Stimulated activated CD4-positive, alpha-beta T cell treated with anti-CD3 and anti-CD28 coated beads, Interleukin-12 subunit alpha, Interleukin-12 subunit beta, amount 100 ng/mL, for 4 hours (primary cell): Measurements from ENCODE around the gene NDUFB5.

Experiments used
- DNase-seq: peaks from one replicate; pipeline ENCODE4 v3.0.0-alpha.2; 2020

Gene NDUFB5

DNA sequence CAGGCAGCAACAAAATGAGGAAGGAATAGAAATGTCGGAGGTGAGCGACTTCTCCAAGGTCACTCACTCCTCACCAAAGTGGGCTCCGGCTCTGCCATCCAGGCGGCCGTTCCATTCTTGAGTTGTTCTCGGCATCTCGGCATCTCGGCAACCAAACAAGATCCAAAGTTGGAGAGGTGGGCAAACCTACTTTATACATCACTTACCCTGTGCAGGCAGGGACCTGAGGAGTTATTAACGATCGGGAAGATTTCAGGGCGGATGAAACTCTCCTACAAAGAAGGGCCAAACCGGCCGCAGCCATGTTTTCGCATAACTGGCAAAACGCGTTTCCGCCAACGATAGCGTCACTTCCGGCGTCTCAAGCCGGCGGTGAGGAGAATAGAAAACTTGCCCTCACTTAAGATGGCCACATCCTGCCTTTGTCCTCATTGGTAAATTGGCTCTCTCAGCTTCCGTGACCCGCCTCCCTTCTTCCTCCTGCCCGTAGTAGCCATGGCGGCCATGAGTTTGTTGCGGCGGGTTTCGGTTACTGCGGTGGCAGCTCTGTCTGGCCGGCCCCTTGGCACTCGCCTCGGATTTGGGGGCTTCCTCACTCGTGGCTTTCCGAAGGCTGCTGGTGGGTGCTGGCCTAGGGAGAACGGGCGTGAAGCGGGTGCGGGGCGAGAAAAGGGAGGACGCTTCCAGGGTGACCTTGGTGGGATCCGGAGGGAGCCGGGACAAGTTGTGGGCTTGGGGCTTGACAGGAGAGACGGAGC lies at the start of gene NDUFB5, which contains the start of gene MRPL47:
Gene NDUFB5, plus strand, starts transcription at position 474 of the 758 bp plus-strand sequence. Its CDS starts 22 bp downstream, at position 496.
Gene MRPL47, minus strand, starts transcription at position 318 of the 758 bp plus-strand sequence. Its CDS starts 14 bp downstream, at position 304.
- DNase-seq = peak; percentile 84

DNA sequence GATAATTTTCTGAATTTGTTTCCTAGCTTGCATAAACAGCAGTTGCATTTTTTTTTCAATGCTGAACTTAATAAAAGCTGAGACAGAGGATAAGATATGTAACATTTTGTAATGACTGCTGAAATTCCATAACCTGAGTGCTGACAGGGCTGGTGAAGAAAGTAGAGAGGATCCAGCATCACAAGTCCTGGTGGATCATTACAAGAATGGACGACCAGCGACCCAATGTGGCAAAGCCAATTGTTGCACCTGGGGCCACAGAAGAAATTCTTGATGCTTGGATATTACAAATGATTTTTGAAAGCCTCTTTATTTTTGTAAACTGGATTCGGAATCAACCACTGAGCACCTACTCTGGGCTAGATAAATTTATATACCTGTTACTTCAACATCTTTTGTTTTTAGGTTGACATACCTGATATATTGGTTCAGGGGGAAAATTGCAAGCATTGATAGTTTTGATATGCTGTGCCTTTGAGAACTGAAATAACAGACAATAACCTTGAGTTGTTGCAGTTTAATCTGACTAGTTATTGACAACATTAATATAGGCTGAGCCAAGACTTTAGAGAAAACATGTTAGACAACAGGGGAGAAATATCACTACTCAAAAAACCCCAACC lies 45.7 kb upstream of the NDUFB5 start:
- peak; percentile 18 for DNase-seq

DNA sequence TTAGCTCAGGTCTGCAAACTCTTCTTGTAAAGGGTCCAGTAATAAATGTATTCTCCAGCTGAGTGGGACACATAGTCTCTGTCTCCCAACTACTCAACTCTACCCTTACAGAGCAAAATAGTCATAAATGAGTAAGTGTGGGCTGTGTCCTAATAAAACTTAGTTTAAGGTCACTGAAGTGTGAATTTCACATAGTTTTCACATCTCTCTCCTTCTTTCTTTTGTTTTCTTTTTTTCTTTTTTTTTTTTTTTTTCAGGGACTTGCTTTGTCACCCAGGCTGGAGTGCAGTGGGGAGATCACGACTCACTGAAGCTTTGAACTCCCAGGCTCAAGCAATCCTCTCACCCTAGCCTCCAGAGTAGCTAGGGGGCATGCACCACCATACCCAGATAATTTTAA lies 43.8 kb upstream of the NDUFB5 start:
- DNase-seq = no peak

DNA sequence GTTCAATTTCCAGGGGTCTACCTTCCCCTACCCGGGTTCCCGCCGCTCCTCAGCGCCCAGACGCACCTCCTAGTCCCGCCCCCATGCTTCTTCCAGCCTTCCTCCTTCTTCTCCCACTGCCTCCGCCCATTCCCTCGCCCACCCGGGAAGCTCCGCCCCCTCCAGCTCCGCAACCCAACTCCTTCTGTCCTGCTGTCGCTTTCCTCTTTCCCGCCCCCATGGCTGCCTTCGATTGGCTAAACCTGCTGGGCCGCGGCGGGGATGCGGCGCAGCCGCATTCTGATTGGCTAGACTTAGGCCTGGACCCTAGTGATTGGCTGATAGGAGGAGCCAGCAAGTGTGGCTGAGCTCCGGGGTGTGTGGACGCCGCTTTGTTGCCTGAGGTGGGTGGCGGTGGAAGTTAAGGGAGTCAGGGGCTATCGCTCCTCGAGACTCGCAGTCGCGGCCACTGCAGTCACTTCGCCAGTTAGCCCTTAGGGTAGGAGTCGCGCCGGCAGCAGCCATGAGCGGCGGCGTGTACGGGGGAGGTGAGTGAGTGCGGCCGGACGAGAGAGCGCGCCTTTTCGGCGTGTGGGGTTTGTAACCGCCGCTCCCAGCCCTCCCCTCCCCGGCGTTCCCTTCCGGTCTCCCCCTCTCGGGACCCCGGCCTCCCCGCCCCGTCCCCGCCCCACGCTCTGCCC lies 41.9 kb upstream of the NDUFB5 start, which contains the start of gene ACTL6A:
Gene ACTL6A, plus strand, starts transcription at position 336 of the 680 bp plus-strand sequence. Its CDS starts 167 bp downstream, at position 503.
- DNase-seq = peak; percentile 99

DNA sequence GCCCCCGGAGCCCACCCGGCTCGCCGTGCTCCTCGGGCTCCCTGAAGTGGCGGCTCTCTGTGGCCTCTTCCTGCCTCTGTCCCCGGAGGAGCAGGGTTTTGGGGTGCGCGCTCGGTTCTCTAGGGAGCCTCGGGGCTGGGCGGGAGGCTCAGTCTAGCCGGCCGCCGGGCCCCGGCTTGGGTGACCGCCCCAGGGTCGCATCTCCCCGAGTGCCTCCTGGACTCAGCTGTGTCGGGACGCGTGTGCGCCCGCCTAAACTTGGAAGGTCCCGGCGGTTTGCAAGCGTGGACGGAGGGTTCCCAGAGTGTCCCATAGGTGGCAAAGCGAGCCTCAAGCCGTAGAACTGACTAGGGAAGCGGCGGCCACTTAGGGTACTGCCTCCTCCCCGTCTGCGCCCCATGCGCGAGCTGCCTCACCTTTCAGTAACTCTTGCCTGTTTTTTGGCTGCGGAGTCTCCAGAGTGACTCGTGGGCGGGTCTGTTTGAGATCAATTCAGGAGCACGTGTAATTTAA lies 41.3 kb upstream of the NDUFB5 start:
- peak; percentile 54 for DNase-seq

DNA sequence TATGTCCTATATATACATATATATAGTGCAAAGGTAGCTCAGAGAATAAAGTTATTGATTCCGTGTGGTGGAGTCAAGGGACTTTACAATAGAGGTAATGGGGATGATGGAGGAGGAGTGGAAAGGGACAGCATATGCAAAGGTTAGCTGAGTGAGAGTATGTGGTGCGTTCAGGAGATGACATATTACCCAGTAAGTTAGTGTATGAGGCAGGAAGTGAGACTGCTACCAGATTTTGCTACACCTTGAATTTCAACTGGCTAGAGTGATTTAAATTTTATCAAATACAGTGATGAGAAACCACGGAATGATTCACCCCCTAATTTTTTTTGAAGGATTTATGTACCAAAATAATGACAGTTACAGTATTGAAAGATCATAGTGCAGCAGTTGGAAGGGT lies 39.1 kb upstream of the NDUFB5 start:
- no peak for DNase-seq

DNA sequence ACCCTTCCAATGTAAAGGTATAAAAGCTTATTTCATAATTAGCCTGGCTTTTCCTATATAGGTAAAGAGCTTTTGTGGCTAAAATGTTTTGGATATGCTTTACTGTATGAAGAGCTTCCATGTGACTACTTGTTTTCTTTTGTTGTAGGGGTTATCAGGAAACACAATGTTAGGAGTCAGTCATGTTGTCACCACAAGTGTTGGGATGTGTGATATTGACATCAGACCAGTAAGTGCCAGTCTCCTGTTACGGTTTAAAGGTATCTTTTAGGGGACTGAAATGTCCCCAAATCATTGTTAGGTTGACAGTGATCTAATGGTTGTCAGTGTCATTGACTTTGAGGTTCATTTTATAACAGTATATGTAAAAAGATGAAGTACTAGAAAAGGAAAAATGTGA lies 23.6 kb upstream of the NDUFB5 start:
- DNase-seq = no peak

DNA sequence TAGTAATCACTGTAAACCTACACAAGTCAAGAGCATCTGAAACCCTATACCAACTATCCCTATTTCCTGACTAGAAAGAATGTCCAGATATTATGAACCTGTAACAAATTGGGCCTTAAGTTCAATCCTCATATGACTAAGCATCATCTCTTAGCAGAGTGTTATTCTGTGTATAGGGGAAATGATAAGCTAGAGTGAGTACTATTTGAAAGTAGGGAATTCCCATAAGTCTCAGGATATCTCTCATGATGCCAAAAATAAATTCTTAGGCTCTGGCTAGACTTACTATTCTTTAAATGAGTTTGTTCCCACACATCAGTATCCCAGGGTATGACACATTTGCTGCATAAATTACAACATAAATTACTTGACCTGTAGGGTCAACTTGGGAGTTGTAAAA lies 15.5 kb upstream of the NDUFB5 start:
- DNase-seq = no peak

DNA sequence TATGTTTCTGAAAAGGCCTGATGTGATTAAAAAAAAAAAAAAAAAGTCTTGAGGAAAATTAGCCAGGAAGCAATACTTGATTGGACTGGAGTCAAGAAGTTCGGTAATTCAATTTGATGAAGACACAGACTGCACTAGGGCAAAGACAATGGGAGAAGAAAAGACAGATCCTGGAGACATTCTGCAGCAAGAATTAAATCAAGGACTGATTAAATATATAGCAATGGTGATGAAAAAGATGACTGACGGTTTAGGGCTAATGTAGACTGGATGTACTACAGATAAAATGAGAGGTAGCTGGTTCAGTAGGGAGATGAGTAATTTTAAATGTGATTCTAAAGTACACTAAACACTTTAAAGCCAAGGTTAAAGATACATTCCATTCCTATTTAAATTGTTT lies 13.9 kb upstream of the NDUFB5 start:
- no peak for DNase-seq

DNA sequence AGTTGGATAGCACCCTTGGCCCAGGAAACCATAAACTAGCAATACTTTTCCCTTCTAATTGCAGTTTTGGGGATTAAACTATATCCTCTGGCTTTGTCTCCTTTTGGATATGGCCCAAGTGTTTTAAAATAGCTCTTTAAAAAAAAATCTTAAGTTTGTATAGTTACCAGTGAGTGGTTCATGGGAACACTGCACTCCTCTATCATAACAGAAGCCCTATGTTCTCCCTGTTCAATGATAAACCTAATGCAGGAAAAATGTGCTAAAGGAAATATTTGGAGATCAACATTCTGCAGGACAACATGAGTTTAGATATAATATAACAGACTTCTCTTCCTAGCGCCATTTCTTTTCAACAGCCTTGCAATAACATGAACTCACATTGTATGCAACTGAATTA lies 13.3 kb upstream of the NDUFB5 start:
- DNase-seq = no peak

DNA sequence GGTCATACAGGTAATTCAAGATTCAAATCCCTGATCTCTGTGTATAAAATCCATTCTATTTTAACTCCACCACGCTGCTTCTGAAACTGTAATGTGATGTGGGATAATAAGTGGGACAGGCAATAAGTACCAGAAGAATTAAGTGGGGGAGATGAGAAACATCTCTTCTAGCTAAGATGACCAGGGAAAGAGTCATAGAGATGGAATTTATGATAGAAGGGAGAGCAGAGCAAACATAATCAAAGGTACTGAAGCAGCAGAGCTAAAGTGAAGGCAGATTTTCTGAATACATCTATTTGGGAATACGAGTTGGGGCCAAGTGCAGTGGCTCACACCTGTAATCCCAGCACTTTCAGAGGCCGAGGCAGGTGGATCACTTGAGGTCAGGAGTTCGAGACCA lies 5.1 kb upstream of the NDUFB5 start:
- DNase-seq = no peak

DNA sequence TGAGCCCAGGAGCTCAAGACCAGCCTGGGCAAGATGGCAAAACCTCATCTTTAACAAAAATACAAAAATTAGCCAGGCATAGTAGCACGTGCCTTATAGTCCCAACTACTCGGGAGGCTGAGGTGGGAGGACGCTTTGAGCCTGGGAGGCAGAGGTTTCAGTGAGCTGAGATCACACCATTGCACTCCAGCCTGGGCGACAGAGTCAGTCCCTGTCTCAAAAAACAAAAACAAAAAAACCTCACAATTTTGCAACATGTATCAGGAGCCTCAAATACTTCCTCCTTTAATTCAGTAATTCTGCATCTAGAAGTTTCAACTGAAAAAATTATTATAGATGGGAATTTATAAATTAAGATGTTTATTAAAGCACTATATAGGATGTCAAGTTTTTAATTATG lies 1.3 kb upstream of the NDUFB5 start:
- no peak for DNase-seq

DNA sequence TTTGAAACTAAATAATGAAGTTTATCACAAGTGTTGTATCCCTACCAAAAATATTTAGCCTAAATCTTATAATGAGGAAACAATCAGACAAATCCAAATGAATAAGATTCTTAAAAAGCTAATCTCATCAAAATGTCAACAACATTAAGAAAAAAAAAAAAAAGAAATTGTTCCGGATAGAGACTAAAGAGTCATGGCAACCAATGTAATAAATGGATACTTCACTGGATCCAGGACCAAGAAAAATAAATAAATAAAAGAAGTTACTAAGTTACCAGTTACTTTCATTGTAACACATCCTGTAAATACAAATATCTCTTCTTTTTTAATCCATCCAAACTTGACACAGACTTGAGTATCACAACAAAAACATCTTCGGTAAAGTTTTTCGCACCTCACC lies 763 bp upstream of the NDUFB5 start:
- DNase-seq = no peak

DNA sequence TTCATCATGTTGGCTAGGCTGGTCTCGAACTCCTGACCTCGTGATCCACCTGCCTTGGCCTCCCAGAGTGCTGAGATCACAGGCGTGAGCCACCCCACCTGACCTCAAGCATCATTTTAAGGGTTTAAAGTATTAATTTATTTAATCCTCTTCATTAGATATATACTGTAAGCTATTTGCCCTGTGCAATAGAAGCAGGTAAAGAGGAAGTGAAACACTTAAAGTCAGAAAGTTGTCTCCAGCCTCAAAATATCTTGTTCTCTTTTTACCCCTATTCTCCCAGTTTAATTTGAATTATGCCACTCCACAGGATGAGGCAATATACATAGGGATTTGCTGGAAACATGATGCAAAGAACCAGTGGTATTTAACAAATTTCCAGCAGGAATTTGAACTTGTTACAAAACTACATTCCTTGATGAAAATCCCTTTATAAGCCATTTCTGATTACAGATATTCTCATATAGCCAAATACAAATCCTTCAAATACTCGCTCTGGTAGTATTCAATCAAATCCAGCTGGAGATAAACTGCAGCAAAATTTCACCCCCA lies 2.0 kb downstream of the NDUFB5 start:
- DNase-seq = no peak

DNA sequence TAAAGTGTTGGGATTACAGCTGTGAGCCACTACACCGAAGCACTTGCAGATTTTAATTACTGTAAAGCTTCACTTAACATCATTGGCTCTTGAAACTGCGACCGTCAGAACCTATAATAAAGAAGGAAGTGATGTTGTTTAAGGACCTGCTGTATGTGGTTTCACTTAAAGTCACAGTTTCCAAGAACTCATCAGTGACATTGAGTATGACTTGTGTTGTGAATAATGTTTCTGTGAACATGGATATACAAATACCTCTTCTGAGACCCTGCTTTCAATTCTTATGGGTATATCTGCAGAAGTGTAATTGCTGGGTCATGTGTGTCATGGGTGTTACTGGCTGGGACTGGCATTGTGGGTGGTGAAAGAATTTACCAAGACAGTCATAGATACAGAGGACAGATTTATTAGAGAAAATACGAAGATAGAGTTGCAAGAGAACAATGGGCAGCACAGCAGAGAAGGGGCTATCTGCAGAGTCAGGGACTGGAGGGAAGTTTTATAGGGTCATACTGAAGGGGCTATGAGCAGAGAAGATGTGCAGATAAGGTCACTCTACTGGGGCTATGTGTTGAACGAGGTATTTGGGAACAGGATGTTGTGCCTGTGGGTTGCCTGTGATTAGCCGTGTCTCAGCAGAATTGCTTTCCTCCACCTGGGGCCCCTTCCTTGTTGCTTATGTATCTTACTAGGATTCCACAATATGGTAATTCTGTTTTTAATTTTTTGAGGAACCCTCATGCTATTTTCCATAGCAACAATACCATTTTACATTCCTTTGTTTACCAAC lies 4.5 kb downstream of the NDUFB5 start:
- DNase-seq = no peak

DNA sequence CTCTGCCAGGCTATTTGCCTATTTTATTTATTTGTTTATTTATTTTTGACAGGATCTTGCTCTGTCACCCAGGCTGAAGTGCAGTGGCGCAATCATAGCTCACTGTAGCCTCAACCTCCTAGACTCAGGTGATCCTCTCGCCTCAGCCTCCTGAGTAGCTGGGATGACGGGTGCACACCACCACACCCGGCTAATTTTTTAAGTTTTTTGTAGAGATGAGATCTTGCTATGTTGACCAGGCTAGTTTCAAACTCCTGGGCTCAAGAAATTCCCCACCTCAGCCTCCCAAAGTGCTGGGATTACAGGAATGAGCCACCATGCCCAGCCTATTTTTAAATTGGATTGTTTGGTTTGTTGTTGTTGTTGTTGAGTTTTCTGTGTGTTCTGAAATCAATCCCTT lies 5.5 kb downstream of the NDUFB5 start:
- DNase-seq = no peak

DNA sequence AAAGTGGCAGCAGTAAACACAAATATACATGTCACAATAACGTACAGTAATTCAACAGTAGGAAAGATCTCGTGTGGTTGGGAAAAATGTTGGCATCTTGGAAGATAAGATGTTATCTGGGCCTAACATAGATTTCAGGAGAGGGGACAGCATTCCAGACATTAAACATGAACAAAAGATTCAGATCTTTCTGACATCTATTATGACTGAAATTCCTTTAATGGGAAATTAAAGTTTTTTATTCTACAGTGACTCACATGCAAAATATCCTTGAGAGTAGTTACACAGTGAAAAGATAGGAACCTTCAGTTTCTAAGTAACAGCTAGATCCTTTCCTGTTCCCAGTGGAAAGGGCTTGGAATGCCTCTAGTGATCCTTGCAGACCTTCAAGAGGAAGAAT lies 9.2 kb downstream of the NDUFB5 start:
- DNase-seq = no peak

DNA sequence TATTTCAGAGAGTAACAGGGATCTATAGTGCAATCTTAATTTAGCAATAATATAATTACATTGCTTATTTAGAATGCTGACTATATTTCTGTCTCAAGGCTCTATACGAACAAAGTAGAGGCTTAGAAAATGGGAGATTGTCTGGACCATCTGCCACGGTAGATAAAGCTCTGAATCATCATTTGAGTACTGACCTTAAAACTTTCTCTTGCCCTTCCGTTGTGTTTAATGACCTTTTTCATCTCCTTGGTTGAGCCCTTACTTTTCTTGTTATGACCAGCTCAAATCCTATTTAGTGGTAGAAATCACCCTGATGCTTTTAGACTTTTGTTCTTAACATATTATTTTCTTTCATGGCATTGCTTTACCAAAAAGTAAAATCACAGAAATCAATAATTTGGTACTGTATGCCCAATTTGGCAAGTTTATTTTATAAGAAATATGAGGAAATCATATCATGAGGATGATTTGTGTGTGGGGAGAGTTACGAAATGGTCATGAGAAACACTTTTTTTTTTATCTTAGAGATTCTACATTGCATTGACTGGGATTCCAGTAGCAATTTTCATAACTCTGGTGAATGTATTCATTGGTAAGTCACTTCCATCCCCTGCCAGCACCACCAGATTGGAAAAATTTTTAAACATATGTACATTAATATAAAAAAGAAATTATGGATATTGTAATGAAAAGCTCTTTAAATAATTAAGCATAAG lies 11.0 kb downstream of the NDUFB5 start:
- no peak for DNase-seq

DNA sequence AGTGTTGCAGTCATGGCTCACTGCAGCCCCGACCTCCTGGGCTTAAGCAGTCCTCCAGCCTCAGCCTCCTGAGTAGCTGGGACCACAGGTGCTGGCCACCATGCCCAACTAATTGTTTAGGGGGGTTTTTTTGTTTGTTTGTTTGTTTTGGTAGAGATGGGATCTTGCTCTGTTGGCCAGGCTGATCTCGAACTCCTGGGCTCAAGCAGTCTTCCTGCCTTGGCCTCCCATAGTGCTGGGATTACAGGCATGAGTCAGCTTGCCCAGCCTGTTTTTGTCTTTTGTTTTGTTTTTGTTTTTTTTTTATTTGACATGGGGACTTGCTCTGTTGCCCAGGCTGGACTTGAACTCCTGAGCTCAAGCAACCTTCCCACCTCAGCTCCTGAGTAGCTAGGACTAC lies 17.4 kb downstream of the NDUFB5 start:
- DNase-seq = no peak

DNA sequence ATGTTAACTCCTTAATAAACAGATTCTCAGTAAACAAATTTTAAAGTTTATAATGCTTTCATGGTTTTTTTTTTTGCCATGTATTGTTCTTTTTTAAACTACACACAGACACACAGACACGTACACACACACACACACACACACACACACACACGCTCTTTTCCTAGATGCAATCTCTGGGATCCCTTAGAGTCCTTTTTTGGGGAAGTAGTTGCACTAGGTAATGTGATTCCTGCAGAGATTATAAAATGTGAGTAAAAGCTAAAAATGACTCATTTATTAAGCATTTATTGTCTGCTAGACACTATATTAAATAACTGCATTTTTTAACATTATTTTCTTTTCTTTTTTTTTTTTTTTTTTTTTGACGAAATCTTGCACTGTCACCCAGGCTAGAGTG lies 19.9 kb downstream of the NDUFB5 start:
- DNase-seq = no peak

DNA sequence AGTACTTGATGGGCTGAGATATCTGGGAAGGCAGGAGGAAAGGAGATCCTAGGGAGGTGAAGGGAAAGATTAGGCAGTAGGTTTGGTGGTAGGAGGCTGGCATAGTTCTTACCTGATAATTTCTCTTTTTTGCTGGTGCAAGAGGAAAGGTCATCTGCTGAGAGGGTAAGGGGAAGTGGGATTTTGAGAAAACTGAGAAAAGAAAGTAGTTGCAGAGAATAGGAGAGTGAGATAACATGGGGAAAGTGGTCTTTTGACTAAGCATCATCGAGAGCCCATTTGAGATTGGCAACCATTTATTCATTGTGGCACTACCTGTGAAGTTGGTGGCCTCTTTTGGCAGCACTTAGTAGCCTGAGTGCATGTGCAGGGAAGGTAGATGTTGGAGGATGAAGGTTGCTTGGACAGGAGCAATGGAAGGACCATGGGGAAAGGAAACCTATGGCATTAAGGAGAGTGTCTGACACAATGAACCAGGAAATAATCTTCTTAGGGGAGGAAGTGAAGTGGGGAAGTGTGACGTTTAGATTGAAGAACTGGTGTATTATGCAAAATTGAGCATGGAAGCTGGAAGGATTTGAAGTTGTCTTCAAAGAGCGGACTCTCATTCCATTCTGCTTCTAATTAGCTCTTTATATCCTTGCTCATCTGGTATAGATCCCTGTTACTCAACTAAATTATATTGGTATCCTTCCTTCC lies 26.3 kb downstream of the NDUFB5 start:
- no peak for DNase-seq
